HG03280 (cell line): ENCODE data around the gene SZT2.
"Not testable (repeated sequence)": the region's sequence is repeated elsewhere in the genome, so short reads cannot be mapped to it uniquely, and the experiment has no call there.

Source experiments
- ATAC-seq: cut with Tn5 transposase; IDR thresholded peaks from one replicate; pipeline ENCODE4 v1.9.1; 2021; ENCODE audit warnings: mild to moderate bottlenecking, moderate library complexity; ENCODE audit not compliant: unreplicated experiment

SZT2 gene

DNA sequence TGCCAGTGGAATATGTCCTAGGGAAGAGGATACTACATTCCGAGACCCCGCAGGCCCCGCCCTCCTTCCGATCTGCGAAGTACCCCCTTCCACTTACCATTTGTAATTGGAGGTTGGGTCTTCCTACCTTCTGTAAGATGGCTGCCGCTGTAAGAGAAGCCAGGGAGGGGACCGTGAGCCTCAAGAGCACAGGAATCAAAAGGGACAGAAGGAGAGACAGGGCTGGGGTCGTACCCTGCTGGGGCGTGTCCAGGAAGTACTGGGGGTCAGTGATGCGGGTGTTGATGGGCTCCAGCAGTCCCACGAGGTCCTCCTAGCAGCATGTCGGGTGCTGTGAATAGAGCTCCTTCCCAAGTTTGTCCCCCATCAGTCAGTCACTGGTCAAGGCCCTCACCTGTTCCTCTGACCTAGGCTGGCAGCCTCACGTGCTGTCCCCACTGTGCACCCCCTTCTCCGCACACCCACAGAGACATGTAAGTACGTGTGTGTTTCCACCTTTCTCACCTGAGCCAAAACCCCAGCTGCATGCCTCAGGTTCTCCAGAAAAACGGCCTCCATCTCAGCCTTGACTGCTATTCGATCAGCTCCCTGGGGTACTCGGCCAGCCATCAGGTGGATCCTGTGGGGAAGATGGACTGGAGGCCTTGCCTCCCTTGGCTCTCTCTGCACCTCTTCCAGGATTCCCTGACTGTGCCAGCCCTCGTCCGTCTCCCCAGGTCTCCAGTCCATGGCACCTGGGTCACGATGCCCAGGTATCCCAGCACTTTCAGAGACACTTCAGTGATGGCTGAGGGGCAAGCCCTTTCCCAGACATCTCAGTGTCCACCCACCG, 62.2 kb downstream of the SZT2 start:
- no peak for ATAC-seq

GRCh38 chr1:43452789-43453441, 63.2 kb downstream of the SZT2 start:
- no peak for ATAC-seq

- ATAC-seq = peak; percentile 35
Observed at GRCh38 chr1:43453442-43454269, 64.0 kb downstream of the SZT2 start, which contains the start of gene HYI. Gene HYI, minus strand, starts transcription at chr1:43453931. Its CDS starts 138 bp downstream, at chr1:43453793.

GRCh38 chr1:43454270-43455011, 64.7 kb downstream of the SZT2 start:
- peak; percentile 81 for ATAC-seq

DNA sequence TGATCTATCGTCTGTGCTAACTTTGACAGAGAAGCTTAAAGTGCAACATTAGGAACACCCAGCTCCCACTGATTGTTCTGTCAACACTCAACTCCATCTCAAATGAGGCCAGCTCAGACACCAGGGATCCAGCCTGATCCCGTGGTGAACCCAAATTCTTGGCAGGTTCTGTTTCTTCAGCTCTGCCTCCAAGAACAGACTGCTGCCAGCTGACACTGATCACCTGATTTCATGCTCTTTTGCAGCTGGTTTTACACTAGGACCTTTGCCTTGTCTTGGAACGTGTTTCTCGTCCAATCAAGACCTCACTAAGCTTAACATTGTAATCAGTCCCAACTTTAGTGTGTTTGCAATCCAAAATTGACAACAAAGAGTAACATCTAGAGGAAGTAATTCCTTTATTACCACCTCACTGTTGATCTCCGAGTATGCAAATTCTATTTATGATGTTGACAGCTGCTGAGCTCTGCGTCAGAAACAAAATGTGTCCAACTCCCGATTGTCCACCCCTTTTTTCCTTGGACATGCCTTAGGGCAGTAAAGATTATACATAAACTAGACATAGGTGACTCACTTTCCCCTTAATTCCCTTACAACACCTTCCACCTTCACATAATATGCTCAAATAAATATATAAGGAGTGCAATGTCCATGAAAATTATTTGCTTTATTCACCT, 65.7 kb downstream of the SZT2 start:
- no peak for ATAC-seq

DNA sequence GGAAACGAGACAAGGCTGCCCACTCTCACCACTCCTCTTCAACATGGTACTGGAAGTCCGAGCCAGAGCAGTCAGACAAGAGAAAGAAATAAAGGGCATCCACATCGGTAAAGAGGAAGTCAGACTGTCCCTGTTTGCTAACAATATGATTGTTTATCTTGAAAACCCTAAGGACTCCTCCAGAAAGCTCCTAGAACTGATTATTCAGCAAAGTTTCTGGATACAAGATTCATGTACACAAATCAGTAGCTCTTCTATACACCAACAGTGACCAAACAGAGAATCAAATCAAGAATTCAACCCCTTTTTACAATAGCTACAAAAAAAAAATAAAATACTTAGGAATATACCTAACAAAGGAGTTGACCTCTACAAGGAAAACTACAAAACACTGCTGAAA, 68.7 kb downstream of the SZT2 start:
- not testable (repeated sequence) for ATAC-seq

- ATAC-seq = no peak
Observed at GRCh38 chr1:43460988-43461693, 71.4 kb downstream of the SZT2 start.

GRCh38 chr1:43463479-43463878, 73.8 kb downstream of the SZT2 start:
- no peak for ATAC-seq

DNA sequence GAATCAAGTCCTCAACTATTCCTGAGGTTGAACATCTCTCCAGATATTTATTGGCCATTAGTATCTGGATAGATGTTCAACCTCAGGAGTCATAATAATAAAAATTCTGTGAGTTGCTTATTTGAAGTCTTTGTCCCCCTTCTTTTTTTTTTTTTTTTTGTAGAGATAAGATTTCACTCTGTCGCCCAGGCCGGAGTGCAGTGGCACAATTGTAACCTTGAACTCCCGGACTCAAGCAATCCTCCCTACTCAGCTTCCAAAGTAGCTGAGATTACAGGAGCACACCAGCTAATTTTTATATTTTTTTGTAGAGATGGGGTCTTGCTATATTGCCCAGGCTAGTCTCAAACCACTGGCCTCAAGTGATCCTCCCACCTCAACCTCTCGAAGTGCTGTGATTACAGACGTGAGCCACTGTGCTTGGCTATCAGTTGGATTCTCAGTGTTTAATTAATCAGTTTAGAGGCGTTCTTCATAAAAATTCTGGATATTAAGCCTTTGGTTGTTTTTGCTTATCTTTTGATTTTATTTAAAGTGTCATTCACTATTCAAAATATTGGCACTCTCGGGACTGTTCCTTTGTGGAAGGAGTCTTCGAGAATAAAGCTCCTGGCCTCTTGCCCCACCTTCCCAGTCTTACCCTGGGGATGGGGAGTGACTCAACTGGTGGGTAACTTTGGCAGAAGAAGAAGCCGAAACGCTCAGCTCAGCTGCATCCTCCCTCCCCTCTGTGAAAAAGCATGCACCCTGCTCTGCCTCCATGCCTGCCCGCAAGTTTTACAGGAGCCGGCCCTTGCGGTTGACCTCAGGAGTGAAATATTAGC, 75.2 kb downstream of the SZT2 start:
- ATAC-seq = no peak

- no peak for ATAC-seq
Observed at GRCh38 chr1:43465505-43466067, 75.9 kb downstream of the SZT2 start.

GRCh38 chr1:43466403-43466802, 76.7 kb downstream of the SZT2 start:
- ATAC-seq = no peak

DNA sequence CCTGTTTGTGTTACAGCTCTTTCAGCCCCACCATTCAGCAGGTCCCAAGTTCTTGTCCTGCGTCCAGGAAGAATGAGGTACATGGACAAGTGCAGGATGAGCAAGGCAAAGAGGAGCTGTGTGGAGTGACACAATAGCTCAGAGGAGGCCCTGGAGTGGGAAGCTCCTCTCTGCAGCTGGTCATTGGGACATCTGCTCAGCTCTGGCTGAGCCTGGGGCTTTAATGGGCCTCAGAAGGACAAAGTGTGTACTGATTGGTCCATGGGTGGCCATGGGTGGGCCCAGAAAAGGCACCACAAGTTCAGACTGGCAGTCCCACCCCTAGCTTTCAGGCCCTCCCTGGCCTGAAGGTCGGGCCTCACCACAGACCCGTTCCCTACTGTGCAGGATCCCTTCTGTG, 78.7 kb downstream of the SZT2 start:
- no peak for ATAC-seq

- ATAC-seq = no peak
Observed at GRCh38 chr1:43469932-43470331, 80.2 kb downstream of the SZT2 start.

GRCh38 chr1:43472087-43472462, 82.4 kb downstream of the SZT2 start:
- ATAC-seq = no peak

DNA sequence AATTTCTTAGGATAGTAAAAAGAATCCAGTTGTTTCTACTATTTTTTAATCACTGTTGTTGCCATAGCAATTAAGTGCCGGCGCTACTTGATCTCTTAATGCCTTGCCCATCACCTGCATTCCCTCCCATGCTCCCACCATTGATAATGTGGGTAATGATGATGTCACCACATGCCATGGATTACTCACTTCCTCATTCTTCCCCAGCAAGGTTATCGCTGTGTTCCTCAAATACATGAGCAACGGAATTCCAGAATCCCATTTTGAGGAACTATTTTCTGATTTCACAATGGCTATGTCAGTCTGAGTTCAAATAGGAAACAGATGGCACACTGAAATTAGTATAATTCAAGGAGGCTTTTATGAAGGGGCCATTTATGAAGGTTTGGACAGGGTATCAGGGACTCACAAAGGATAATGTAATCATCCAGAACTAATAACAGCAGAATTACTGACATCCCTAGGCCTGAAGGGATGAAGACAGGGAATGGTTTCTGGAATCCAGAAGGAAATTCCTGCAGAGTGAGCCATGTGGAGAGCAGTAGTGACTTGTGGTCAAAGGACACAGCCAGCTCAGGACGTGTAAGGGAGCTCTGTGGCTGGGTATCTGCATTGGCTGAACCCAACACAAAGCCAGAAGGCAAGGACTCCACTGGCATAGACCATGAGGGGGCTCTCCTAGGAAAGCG, 82.9 kb downstream of the SZT2 start:
- not testable (repeated sequence) for ATAC-seq

DNA sequence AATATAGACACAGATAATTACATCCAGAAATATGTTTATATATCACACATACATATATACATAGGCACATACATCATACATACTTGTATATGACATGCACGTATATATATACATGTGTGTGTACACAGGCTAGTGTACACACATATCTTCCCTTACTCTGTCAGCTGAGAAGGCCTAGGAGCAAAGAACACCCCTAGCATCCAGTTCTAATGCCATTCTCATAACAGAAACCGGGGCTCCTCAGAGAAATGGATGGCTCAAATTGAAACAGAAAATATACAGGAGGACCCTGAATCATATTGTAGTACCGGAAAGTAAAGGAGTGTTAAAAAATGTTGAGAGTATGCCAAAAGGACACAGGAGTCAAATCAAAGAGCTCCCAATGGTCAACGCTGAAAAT, 83.8 kb downstream of the SZT2 start:
- no peak for ATAC-seq

GRCh38 chr1:43475611-43476401, 86.1 kb downstream of the SZT2 start:
- ATAC-seq = not testable (repeated sequence)
